GM23338 (cell line): ENCODE results near the gene EGLN3. TPM values are rescaled to one million over a fixed set of nuclear protein-coding genes. Genes with fewer than 3 reads are reported as not detected.

Experiments used
- ATAC-seq: fragments of 200-7000 bp; cut with Tn5 transposase; 3 replicates; pipeline ENCODE4 v1.9.1; 2020
- DNase-seq: peaks from one replicate; pipeline ENCODE4 v3.0.0-alpha.2; 2015; ENCODE audit warnings: low spot score
- H2AFZ ChIP-seq: fragments of 200-600 bp; sonication (generic); 2 replicates; pipeline ENCODE4 v1.8.0; 2016; ENCODE audit warnings: antibody characterized with exemption, mild to moderate bottlenecking, moderate library complexity
- H3F3A ChIP-seq: fragments of 200-600 bp; sonication (generic); replicated peaks from 2 replicates; pipeline ENCODE4 v1.8.0; 2017; ENCODE audit warnings: antibody characterized with exemption, mixed run types, low read depth
- H3K27ac ChIP-seq: fragments of 200-600 bp; sonication (generic); 2 replicates; pipeline ENCODE4 v1.6.1; 2016; ENCODE audit warnings: low read depth
- H3K27me3 ChIP-seq: fragments of 200-600 bp; sonication (generic); 2 replicates; pipeline ENCODE4 v1.8.0; 2016; ENCODE audit warnings: mild to moderate bottlenecking, mixed run types, moderate library complexity; ENCODE audit not compliant: insufficient read depth
- H3K36me3 ChIP-seq: fragments of 200-600 bp; sonication (generic); 2 replicates; pipeline ENCODE4 v1.8.0; 2016; ENCODE audit warnings: mild to moderate bottlenecking; ENCODE audit not compliant: insufficient read depth
- H3K4me1 ChIP-seq: fragments of 200-600 bp; sonication (generic); 2 replicates; pipeline ENCODE4 v1.8.0; 2016; ENCODE audit warnings: mild to moderate bottlenecking, moderate library complexity; ENCODE audit not compliant: insufficient read depth
- H3K4me2 ChIP-seq: fragments of 200-600 bp; sonication (generic); 2 replicates; pipeline ENCODE4 v1.7.1; 2017; ENCODE audit warnings: mixed run types
- H3K4me3 ChIP-seq: fragments of 200-600 bp; sonication (generic); 2 replicates; pipeline ENCODE4 v1.6.1; 2016; ENCODE audit warnings: mixed run types
- H3K79me2 ChIP-seq: fragments of 200-600 bp; sonication (generic); replicated peaks from 2 replicates; pipeline ENCODE4 v1.8.0; 2017; ENCODE audit warnings: mild to moderate bottlenecking; ENCODE audit not compliant: insufficient read depth
- H3K9me2 ChIP-seq: fragments of 200-600 bp; sonication (generic); 2 replicates; pipeline ENCODE4 v1.8.0; 2017; ENCODE audit not compliant: insufficient read depth
- H4K20me1 ChIP-seq: fragments of 200-600 bp; sonication (generic); replicated peaks from 2 replicates; pipeline ENCODE4 v1.8.0; 2017; ENCODE audit warnings: mild to moderate bottlenecking; ENCODE audit not compliant: insufficient read depth
- H3K27ac Mint-ChIP-seq: 2 replicates; pipeline ENCODE4 v1.8.0; 2020; ENCODE audit warnings: inconsistent platforms, mild to moderate bottlenecking, moderate library complexity, mixed read lengths
- H3K27me3 Mint-ChIP-seq: 3 replicates; pipeline ENCODE4 v1.8.0; 2022; ENCODE audit warnings: low read depth, mild to moderate bottlenecking, moderate library complexity, mixed read lengths, inconsistent platforms; ENCODE audit not compliant: insufficient read depth, poor library complexity
- H3K36me3 Mint-ChIP-seq: 3 replicates; pipeline ENCODE4 v1.8.0; 2021; ENCODE audit warnings: low read depth, mild to moderate bottlenecking, inconsistent platforms, moderate library complexity, mixed read lengths
- H3K4me1 Mint-ChIP-seq: 3 replicates; pipeline ENCODE4 v1.8.0; 2020; ENCODE audit warnings: mild to moderate bottlenecking, inconsistent platforms, mixed read lengths
- H3K4me3 Mint-ChIP-seq: 3 replicates; pipeline ENCODE4 v1.8.0; 2021; ENCODE audit warnings: moderate library complexity, mild to moderate bottlenecking, inconsistent platforms, mixed read lengths
- H3K9me3 Mint-ChIP-seq: 3 replicates; pipeline ENCODE4 v1.8.0; 2020; ENCODE audit warnings: moderate library complexity, mild to moderate bottlenecking, inconsistent platforms, mixed read lengths
- CREB1 ChIP-seq: fragments of 250-450 bp; sonication (Bioruptor Pico); IDR thresholded peaks from 2 replicates; pipeline ENCODE4 v1.5.0; 2020; ENCODE audit warnings: low read depth, mild to moderate bottlenecking, moderate library complexity
- ETS1 ChIP-seq: IDR thresholded peaks from 2 replicates; pipeline ENCODE4 v1.6.1; 2016; ENCODE audit warnings: antibody characterized with exemption
- EZH2phosphoT487 ChIP-seq: fragments of 200-600 bp; sonication (generic); IDR thresholded peaks from one replicate; pipeline ENCODE4 v1.8.1; 2018; ENCODE audit warnings: antibody characterized with exemption; ENCODE audit not compliant: unreplicated experiment
- JUNB ChIP-seq: IDR thresholded peaks from one replicate; pipeline ENCODE4 v1.6.1; 2016; ENCODE audit warnings: antibody characterized with exemption; ENCODE audit not compliant: unreplicated experiment
- NANOG ChIP-seq: IDR thresholded peaks from 2 replicates; pipeline ENCODE4 v1.6.1; 2016; ENCODE audit warnings: antibody characterized with exemption, borderline replicate concordance
- POLR2AphosphoS5 ChIP-seq: IDR thresholded peaks from 2 replicates; pipeline ENCODE4 v1.6.1; 2016; ENCODE audit warnings: antibody characterized with exemption, low read depth
- REST ChIP-seq: IDR thresholded peaks from one replicate; pipeline ENCODE4 v1.6.1; 2018; ENCODE audit warnings: antibody characterized with exemption; ENCODE audit not compliant: unreplicated experiment
- STAT1 ChIP-seq: IDR thresholded peaks from one replicate; pipeline ENCODE4 v1.6.1; 2016; ENCODE audit warnings: antibody characterized with exemption; ENCODE audit not compliant: unreplicated experiment
- ZNF331 ChIP-seq: fragments of 250-450 bp; sonication (Bioruptor Pico); IDR thresholded peaks from 2 replicates; pipeline ENCODE4 v1.5.0; 2020; ENCODE audit warnings: low read depth, mild to moderate bottlenecking, moderate library complexity
- long read RNA-seq: library from polyadenylated mRNA; unstranded; transcript quantifications from one replicate; pipeline ENCODE4 v2.0.0, GENCODE V29; 2020; ENCODE audit not compliant: unreplicated experiment
- polyA plus RNA-seq: library from polyadenylated mRNA; unstranded; fragments of >200 nt; fragmentation: Nextera tagmentation; extraction: Ambion mirVana; gene quantifications from 2 replicates; pipeline ENCODE4 v1.2.1, GENCODE V29; 2016
- total RNA-seq: library from RNA; depleted of rRNA; stranded (reverse); fragments of >200 nt; shearing (Covaris generic); gene quantifications from 2 replicates; pipeline ENCODE4 v1.2.3, GENCODE V29; 2014; rRNA removed

Gene EGLN3
- 42.9 and 44.4 TPM in 2 replicates for total RNA-seq
- polyA plus RNA-seq: 26.0 and 26.8 TPM in 2 replicates
- long read RNA-seq, transcript EGLN3-201 (5 exons, 2,709 nt): major isoform, 18 of 24 reads
- long read RNA-seq, partial matches to known transcripts: 2 of 24 reads
- long read RNA-seq, other reads (novel, unspliced or antisense): 0 of 24 reads

GRCh38 chr14:33950320-33951182 is at the start of gene EGLN3:
EGLN3 (minus strand) TSS chr14:33951074; CDS start chr14:33950752, 322 bp downstream.
- Mint-ChIP-seq H3K36me3 (peaks cover 1% of the 10 kb centered on the region; the same call in 2 of the 3 replicates), H3K27ac (peak within 1 kb of the TSS; percentile 95), H3K4me3 (peak within 1 kb of the TSS; percentile 71), H3K4me1 (peaks cover 35% of the 10 kb centered on the region), H3K9me3 (no peaks in the 10 kb centered on the region), H3K27me3 (peaks cover 21% of the 10 kb centered on the region)
- Histone ChIP-seq H3K36me3 (no peaks in the 10 kb centered on the region), H4K20me1 (peaks cover 12% of the 10 kb centered on the region; the same call in 1 of the 2 replicates), H3K9me2 (peaks cover 1% of the 10 kb centered on the region; the same call in 1 of the 2 replicates), H2AFZ (peak within 1 kb of the TSS; percentile 50; the same call in 1 of the 2 replicates), H3K4me3 (peak within 1 kb of the TSS; percentile 67), H3K27ac (peak within 1 kb of the TSS; percentile 94), H3K79me2 (peaks cover 46% of the 10 kb centered on the region), H3F3A (no peaks in the 10 kb centered on the region), H3K27me3 (peaks cover 15% of the 10 kb centered on the region), H3K4me2 (peak within 1 kb of the TSS; percentile 92), H3K4me1 (peaks cover 29% of the 10 kb centered on the region)
- TF ChIP-seq REST (peak; percentile 31), POLR2AphosphoS5 (peak; percentile 98), ETS1 (no peak), STAT1 (no peak), NANOG (no peak), CREB1 (CRISPR knock-in tag) (peak; percentile 78)
- ATAC-seq (peak; percentile 90), DNase-seq (peak; percentile 96)

GRCh38 chr14:34000396-34000795 is 49.5 kb upstream of the EGLN3 start:
- Mint-ChIP-seq H3K4me3 (no peak overlapping the region), H3K4me1 (no peaks in the 10 kb centered on the region), H3K9me3 (no peaks in the 10 kb centered on the region), H3K27ac (no peak overlapping the region), H3K27me3 (no peaks in the 10 kb centered on the region), H3K36me3 (no peaks in the 10 kb centered on the region)
- H3K79me2 ChIP-seq: no peaks in the 10 kb centered on the region
- ATAC-seq: no peak
- no peaks in the 10 kb centered on the region for H4K20me1 ChIP-seq
- H3K27ac ChIP-seq: no peak overlapping the region
- no peaks in the 10 kb centered on the region for H3F3A ChIP-seq
- no peaks in the 10 kb centered on the region for H3K36me3 ChIP-seq
- DNase-seq: no peak
- no peak overlapping the region for H3K4me2 ChIP-seq
- peaks cover 7% of the 10 kb centered on the region; the same call in 1 of the 2 replicates for H3K9me2 ChIP-seq
- H2AFZ ChIP-seq: no peak overlapping the region
- no peaks in the 10 kb centered on the region for H3K4me1 ChIP-seq
- no peaks in the 10 kb centered on the region for H3K27me3 ChIP-seq
- no peak overlapping the region for H3K4me3 ChIP-seq
- no peak for TF ChIP-seq EZH2phosphoT487
- no peak for TF ChIP-seq STAT1
- no peak for TF ChIP-seq ZNF331 (CRISPR knock-in tag)
- TF ChIP-seq JUNB: no peak
